ENCODE measurements around the gene FBXO9. TPM values are rescaled to one million over a fixed set of nuclear protein-coding genes. Genes with fewer than 3 reads are reported as not detected.

Gene FBXO9
- total and polyA plus RNA-seq, 10 of the 15 experiments (the other 5 are each of a cell fraction or from before 2014, with no cell fraction given): 9.9 to 68.9 (median 31.3) TPM

DNA sequence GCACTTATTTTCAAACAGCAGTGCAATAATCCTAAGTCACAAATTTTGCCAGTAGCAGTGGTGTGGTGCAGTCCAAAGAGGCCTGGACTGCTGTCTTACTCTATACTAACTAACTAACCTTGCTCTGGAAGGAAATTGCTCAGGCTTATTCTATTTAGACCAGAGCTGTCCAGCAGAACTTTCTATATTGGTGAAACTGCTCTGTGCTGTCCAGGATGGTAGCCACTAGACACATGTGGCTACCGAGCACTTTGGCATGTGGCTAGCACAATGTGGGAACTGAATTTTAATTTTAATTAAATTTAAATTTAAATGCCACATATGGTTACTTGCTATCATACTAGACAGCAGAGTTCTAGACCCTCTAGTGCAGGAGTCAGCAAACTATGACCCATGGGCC, 27.1 kb upstream of the FBXO9 start (continued):
- TF ChIP-seq, protein P1, sequence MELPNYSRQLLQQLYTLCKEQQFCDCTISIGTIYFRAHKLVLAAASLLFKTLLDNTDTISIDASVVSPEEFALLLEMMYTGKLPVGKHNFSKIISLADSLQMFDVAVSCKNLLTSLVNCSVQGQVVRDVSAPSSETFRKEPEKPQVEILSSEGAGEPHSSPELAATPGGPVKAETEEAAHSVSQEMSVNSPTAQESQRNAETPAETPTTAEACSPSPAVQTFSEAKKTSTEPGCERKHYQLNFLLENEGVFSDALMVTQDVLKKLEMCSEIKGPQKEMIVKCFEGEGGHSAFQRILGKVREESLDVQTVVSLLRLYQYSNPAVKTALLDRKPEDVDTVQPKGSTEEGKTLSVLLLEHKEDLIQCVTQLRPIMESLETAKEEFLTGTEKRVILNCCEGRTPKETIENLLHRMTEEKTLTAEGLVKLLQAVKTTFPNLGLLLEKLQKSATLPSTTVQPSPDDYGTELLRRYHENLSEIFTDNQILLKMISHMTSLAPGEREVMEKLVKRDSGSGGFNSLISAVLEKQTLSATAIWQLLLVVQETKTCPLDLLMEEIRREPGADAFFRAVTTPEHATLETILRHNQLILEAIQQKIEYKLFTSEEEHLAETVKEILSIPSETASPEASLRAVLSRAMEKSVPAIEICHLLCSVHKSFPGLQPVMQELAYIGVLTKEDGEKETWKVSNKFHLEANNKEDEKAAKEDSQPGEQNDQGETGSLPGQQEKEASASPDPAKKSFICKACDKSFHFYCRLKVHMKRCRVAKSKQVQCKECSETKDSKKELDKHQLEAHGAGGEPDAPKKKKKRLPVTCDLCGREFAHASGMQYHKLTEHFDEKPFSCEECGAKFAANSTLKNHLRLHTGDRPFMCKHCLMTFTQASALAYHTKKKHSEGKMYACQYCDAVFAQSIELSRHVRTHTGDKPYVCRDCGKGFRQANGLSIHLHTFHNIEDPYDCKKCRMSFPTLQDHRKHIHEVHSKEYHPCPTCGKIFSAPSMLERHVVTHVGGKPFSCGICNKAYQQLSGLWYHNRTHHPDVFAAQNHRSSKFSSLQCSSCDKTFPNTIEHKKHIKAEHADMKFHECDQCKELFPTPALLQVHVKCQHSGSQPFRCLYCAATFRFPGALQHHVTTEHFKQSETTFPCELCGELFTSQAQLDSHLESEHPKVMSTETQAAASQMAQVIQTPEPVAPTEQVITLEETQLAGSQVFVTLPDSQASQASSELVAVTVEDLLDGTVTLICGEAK (IDR thresholded peaks at IDR 0.05; ENCODE audit: borderline replicate concordance): no peak
- TF ChIP-seq RFX5 (IDR thresholded peaks at IDR 0.05; ENCODE audit: low read depth, low read length): no peak

DNA sequence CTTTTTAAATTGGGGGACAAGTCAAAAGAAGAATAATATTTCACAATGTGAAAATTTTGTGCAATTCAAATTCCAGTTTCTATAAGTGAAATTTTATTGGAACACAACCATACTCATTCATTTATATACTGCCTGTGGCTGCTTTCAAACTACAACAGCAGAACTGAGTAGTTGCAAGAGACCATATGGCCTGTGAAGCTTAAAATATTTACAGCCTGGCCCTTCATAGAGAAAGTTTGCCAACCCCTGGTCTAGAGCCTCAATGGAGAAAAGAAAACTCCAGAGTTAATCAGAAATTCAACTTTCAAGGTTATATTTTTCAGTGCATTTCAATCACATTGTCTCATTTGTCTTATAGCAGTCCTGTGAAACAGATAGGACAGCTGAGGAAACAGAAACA, 26.6 kb upstream of the FBXO9 start:
- Histone ChIP-seq H3K4me1 (ENCODE audit: control insufficient read depth, insufficient read depth, low read length) (no peaks in the 10 kb centered on the region), H3K4me2 (ENCODE audit: control insufficient read depth, insufficient read depth) (no peak overlapping the region), H3K27ac (ENCODE audit: control insufficient read depth, insufficient read depth) (no peak overlapping the region), H4K20me1 (ENCODE audit: control insufficient read depth, insufficient read depth) (no peaks in the 10 kb centered on the region; the same call in 1 of the 2 replicates), H3K4me3 (no peak overlapping the region), H3K79me2 (ENCODE audit: control insufficient read depth, insufficient read depth, low read length) (no peaks in the 10 kb centered on the region), H3K27me3 (replicated peaks in 1 of 2; ENCODE audit: control insufficient read depth in 2 of 2, insufficient read depth in 2 of 2, low read length in 1 of 2) (no peaks in the 10 kb centered on the region), H2AFZ (ENCODE audit: control insufficient read depth, low read depth, low read length) (no peak overlapping the region), H3K36me3 (ENCODE audit: control insufficient read depth in 2 of 2, insufficient read depth in 2 of 2, low read length in 1 of 2) (peaks cover 2% of the 10 kb centered on the region in 2 experiments; a peak in 2 of 4 replicates), H3K9me3 (replicated peaks; ENCODE audit: control insufficient read depth, insufficient read depth, low read length) (no peaks in the 10 kb centered on the region), H3K9ac (ENCODE audit: control insufficient read depth, insufficient read depth, low read length) (no peak overlapping the region)
- DNase-seq (ENCODE audit: low read depth, low spot score) (no peak), ATAC-seq (no peak), FAIRE-seq (no peak)
- ChIA-PET RAD21 (ENCODE audit: unreplicated experiment) (no interaction called here), SMC1A (ENCODE audit: uncharacterized antibody, unreplicated experiment) (no interaction called here), POLR2A (interaction anchor here (0.5 to 0.6 kb wide), 2 partner anchors 30 to 49 kb away, joined by 3 to 5 read pairs; no protein-coding TSS in a partner anchor), CTCF (no interaction called here)
- BruUV-seq (replicated peaks): no TSS peak
- intact Hi-C loops (cut with micrococcal nuclease; ENCODE audit: unreplicated experiment): no loop called here
- in situ Hi-C loops (cut with MboI): no loop called here
- TF ChIP-seq EGR1 (IDR thresholded peaks at IDR 0.05; ENCODE audit: borderline replicate concordance in 1 of 2, low read depth in 2 of 2, low read length in 2 of 2): no peak
- TF ChIP-seq CREM (IDR thresholded peaks at IDR 0.05; ENCODE audit: low read depth): no peak
- TF ChIP-seq MEF2B (IDR thresholded peaks at IDR 0.05; ENCODE audit: partially characterized antibody, poor library complexity, severe bottlenecking): no peak
- TF ChIP-seq CHD2 (IDR thresholded peaks at IDR 0.05; ENCODE audit: borderline replicate concordance, low read depth, low read length): no peak
- TF ChIP-seq MYC (IDR thresholded peaks at IDR 0.05; ENCODE audit: insufficient read depth, insufficient read length, insufficient replicate concordance, low read length, severe bottlenecking): no peak
- no peak for TF ChIP-seq CEBPB (IDR thresholded peaks at IDR 0.05; ENCODE audit: borderline replicate concordance in 1 of 2, low read depth in 2 of 2, low read length in 2 of 2)
- TF ChIP-seq MTA2 (IDR thresholded peaks at IDR 0.05; ENCODE audit: low read depth): no peak
- no peak for TF ChIP-seq PAX8 (IDR thresholded peaks at IDR 0.05)
- TF ChIP-seq ZSCAN29 (IDR thresholded peaks at IDR 0.05): no peak
- TF ChIP-seq HCFC1 (IDR thresholded peaks at IDR 0.05; ENCODE audit: low read length): no peak
- TF ChIP-seq NR2F1 (conservative IDR thresholded peaks at IDR 0.05): no peak
- TF ChIP-seq, protein P2, sequence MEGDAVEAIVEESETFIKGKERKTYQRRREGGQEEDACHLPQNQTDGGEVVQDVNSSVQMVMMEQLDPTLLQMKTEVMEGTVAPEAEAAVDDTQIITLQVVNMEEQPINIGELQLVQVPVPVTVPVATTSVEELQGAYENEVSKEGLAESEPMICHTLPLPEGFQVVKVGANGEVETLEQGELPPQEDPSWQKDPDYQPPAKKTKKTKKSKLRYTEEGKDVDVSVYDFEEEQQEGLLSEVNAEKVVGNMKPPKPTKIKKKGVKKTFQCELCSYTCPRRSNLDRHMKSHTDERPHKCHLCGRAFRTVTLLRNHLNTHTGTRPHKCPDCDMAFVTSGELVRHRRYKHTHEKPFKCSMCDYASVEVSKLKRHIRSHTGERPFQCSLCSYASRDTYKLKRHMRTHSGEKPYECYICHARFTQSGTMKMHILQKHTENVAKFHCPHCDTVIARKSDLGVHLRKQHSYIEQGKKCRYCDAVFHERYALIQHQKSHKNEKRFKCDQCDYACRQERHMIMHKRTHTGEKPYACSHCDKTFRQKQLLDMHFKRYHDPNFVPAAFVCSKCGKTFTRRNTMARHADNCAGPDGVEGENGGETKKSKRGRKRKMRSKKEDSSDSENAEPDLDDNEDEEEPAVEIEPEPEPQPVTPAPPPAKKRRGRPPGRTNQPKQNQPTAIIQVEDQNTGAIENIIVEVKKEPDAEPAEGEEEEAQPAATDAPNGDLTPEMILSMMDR (IDR thresholded peaks at IDR 0.05 in 2 of 3, conservative IDR thresholded peaks at IDR 0.05 in 1 of 3; ENCODE audit: control insufficient read depth in 2 of 3, extremely low read depth in 1 of 3, insufficient read depth in 1 of 3, low read depth in 3 of 3, low read length in 3 of 3): no peak
- no peak for TF ChIP-seq SREBF1 (IDR thresholded peaks at IDR 0.05; ENCODE audit: low read length)
- no peak for TF ChIP-seq IRF4 (IDR thresholded peaks at IDR 0.05; ENCODE audit: low read depth, low read length)
- no peak for TF ChIP-seq RAD51 (IDR thresholded peaks at IDR 0.05)
